HG02759 (cell line): ENCODE results near the gene CD300A.

Experiments
- ATAC-seq: cut with Tn5 transposase; IDR thresholded peaks from one replicate; pipeline ENCODE4 v1.9.1; 2021; ENCODE audit warnings: mild to moderate bottlenecking, moderate library complexity; ENCODE audit not compliant: unreplicated experiment

CD300A gene

DNA sequence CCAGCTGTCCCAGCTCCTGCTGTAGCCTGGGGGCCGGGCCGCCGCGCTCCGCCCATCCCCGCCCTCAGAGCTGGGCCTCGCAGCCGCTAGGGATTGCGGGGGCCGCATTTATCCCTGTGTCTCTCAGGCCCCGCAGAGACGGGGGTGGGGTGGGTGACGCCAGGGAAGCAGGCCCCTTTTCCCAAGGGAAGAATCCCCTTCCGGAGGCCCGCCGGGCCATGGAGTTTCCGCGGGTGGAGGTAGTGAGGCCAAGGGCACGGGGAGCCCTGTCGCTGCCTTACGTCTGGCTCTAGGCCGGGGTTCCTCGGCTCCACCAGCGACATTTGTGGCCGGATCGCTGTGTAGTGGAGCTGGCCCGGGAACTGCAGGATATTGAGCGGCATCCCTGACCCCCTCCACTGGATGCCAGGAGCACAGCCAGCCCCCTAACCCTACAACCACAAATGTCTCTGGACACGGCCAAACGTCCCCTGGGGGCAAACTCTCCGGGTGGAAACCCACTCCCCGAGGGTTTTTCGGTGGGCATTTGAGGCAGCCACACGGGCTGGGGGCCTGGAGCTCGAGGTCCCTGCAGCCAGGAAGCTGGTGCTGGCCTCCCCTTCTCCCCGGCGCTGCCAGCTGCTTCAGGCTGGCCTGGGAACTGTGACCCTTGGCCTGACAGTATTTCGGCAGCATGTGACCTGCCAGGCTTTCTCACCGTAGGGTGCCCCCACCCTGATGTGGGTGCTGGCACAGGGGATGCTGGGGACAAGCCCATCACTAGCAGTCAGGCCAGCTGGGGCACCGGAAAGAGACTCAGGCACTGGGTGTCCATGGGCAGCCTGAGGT lies 12.0 kb upstream of the CD300A start:
- peak; percentile 95 for ATAC-seq

DNA sequence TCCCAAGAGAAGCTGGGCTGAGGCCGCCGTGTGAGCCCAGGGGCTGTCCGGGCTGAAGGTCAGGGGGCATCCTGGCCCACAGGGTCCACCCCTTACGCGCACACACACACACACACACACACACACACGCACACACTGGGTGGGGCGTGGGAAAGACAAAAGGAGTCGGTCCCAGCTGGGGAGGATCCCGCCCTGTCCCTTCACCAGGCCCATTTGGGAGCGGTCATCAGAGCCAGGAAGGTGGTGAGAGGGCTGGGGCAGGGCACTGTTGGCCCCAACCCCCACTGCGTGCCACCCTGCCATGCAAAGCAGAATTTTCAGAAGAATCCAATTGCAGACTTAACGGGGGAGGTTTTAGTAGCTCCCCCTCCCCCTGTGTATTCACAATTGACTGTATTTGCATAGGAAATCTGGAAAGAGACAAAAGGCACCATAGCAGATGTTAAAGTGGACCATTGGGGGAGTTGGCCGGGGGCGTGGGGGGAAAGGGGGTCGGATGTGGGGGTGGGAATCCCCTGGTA lies 11.3 kb upstream of the CD300A start:
- no peak for ATAC-seq

DNA sequence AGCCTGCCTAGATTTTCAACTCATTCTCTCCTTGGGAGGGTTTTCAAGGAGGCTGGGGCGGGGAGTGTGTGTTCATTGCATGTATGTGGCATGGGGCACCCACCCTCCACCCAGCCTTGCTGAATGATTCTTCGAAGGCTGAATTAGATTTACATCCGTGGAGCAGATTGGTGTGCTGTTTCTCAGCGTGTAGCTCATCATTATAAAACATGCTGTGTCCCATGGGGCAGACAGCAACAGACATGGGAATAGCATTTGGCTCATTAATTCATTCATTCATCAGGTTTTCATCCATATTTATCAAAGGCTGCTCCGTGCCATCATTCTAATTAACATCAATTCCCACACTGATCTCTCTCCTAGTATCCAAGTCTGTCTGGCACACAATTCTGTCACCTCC lies 10.6 kb upstream of the CD300A start:
- ATAC-seq: no peak

DNA sequence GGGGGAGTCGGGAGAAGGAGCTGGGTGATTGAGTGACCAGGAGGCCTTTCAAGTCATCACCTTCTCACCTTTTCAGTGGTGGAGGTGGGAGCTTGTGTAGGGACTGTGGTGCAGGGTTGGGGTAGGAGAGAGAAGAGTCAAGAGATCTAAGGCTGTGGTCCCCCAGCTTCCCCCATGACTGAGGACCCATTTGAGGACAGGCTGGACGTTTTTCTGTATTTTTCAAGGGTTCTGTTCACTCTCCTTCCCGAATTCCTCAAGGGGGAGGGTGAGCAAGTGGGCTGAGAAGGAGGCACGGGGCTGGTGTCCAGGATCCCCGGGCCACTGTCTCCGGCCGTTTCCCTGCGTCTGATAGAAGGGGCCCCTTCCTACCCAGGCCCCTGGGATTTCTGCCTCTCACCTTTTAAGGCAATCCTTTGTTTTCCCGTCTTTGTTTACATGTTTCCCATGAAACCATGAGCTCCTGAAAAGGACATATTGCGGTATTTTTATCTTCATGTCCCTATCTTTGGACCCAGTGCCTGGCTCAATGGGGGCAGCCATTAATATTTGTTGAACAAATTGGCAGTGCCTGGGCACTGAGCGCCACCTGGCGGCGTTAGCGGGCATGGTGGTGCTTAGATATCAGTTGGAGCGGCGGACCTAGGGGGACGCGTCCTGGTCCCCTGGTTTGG lies 9.2 kb upstream of the CD300A start:
- ATAC-seq: no peak

DNA sequence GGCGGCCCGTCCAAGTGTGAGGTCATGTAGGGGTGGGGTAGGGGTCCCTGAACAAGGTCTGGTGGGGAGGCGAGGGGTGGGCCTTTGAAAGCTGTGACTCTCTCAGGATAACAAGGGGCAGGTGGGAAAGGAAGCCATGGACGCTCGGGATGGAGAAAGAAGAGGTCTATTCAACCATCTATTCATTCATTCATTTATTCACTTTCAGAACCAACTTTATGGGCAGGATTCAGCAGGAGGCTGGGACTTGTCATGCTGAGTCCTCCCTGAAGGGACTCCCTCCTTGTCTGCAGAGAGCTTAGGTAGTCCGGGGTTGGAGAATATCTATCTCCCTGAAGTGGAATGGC lies 8.6 kb upstream of the CD300A start:
- no peak for ATAC-seq

DNA sequence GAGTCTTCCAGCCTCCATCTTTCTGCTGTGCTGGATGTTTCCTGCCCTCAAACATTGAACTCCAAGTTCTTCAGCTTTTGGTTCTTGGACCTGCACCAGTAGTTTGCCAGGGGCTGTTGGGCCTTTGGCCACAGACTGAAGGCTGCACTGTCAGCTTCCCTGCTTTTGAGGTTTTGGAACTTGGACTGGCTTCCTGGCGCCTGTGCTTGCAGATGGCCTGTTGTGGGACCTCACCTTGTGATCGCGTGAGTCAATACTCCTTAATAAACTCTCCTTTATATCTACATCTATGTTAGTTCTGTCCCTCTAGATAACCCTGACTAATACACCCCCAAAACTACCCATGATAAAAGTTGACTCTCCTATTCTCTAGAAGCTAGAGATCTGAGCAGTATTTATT lies 7.6 kb upstream of the CD300A start:
- no peak for ATAC-seq

DNA sequence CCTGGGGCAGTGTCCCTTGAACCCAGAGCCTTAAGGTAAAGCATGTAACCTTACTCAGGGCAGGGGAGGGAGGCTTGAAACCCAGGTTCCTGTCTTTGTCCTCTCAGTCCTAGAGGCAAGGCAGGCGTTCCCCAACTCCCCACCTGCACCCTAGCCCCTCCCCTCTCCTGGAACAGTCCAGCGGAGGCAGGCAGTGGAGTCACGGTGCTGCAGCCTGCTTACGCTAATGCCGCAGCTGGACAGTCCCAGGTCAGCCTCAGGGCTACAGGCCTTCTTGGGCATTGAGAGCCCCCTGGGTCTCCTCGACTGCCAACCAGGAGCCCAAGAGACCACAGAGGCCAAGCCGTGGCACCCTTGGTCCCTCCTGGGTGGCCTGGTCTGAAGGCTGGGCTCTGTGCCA lies 6.8 kb upstream of the CD300A start:
- no peak for ATAC-seq

DNA sequence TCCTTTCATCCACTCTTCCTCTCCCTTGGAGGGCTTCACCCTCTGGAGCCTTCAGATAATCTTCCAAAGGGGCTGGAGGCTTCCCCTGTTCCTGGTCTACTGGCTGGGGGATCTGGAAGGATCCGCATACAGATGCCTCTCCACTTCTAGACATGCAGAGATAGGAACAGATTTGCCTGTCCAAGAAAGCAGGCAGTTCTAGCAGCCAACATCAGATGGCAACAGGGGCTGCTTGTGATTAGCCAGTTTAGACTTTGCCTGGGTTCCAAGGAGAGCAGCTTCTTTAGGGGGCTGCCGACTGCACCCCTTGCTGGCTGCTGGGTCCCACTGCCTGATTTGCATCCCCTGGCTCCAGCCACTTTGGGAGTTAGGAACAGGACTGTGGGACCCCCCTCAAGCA lies 6.2 kb upstream of the CD300A start:
- ATAC-seq: no peak

DNA sequence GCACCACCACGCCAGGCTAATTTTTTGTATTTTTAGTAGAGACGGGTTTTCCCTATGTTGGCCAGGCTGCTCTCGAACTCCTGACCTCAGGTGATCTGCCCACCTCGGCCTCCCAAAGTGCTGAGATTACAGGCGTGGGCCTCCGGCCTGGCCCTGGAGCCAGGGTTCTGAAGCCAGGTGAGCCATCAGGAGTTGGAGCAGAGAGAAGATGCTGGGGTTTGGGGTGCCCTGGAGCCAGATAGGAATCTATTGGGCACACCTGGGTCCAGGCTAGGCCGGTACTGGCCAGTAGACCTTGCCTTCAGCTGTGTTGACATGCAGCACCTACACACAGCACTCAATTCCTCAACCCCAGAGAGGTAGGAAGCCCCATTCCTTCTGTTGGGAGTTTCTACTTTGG lies 5.4 kb upstream of the CD300A start:
- ATAC-seq: no peak

DNA sequence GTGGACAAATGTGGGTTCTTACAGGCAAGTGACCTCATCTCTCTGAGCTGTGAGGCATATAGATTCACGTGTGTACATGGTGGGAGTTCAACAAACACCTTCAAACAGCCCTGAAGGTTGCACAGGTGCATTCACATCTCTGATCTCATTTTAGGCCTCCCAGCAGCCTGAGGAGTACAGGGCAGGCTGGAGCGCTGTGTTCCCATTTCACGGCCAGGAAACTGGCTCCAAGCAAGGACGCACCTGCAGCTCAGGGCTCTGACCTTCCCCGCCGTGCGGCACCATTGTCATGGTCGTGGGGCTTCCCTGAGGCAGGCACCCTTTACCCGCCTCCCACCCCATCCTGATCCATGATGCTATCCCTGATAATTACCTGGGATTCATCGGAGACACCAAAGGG lies 4.8 kb upstream of the CD300A start:
- ATAC-seq: no peak

DNA sequence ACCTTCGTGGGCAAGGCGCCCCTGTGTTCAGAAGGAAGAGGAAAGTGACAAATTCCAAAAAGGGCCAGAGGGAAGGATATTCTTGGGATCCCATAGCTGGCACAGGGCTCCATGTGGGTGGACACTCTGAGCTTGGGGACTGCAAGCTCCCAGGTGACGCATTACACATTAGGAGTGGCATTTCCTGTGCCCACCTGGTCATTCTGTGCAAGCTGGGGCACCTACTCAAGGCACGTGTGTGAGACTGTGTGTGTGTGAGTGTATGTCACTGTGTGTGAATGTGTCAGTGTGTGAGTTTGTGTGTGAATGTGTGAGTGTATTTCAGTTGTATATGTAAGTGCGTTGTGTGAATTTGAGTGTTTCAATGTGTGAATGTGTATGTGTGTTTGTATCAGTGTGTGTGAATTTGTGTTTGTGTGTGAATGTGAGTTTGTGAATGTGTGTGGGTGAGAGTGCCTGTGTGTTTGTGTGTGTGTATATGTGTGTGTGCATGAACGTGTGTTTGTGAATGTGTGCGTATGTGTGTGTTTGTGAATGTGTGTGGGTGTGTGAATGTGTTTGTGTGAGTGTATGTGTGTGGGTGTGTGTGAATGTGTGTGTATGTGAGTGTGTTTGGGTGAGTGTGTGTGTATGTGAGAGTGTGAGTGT lies 1.6 kb upstream of the CD300A start:
- ATAC-seq: no peak

DNA sequence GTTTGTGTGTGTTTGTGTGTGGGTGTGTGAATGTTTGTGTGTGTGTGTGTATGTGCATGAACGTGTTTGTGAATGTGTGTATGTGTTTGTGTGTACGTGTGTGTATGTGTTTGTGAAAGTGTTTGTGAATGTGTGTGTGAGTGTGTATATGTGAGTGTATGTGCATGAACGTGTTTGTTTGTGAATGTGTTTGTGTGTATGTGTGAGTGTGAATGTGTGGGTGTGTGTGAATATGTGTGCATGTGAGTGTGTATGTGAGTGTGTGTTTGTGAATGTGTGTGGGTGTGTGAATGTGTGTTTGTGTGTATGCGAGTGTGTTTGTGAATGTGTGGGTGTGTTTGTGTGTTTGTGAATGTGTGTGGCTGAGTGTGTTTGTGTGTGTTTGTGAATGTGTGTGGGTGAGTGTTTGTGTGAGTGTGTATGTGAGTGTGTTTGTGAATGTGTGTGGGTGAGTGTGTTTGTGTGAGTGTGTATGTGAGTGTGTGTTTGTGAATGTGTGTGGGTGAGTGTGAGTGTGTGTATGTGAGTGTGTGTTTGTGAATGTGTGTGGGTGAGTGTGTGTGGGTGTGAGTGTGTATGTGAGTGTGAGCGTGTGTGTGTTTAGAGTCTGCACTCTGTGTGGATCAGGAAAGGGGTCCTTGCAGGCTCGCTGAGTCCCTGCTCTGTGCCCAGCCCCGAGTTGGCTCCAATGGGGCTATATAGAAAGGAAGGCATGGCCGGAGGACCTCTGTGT lies 890 bp upstream of the CD300A start:
- no peak for ATAC-seq

DNA sequence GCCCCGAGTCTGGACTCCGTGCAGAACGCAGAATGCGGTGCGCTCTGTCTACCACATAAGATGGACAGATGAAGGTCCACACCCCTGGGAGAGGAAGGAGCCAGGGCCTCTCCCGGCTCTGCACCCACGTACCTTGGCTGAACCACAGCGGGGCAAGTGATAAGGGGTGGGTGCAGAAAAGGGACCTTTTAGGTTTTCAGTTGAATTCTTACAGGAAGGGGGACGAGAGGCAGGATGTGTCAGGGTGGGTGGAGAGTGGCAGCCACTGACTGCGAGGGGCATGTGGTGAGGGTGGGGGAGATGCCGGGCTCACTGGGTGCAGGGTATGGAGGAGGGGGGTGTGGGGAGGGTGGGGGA lies 372 bp downstream of the CD300A start:
- peak; percentile 9 for ATAC-seq

DNA sequence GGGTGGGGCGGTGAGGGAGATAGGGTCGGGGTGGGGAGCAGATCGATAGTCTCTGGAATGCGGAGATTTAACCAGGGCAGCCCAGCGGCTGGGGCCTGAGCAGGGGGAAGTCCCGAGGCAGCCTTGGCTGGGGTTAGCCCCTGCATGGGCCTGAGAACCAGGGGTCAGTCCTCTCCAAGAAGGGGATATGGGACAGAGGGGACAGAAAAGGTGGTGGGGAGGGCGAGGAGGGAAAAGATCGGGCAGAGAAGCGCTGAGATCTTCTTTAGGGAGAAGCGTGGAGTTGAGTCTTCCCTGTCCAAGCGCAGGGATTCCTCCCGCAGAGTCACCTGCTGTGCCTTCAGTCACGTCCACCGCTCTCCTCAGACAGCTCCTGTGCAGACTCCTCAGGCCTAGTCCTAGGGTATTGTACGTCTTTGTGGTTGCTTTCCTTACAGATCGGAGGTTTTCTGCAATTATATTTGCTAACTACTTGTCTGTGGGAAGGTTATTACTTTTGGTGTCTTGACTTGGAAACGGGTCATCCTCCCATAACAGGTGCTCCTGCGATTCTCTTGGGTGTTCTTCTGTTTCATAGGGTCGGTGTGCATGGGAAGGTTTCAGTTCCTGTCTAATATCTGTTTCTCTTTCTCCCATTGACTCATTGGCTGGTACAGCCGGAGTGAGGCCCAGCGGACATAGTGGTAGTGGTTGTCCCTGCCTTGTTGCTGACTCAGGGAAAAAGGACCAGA lies 952 bp downstream of the CD300A start:
- peak; percentile 58 for ATAC-seq

DNA sequence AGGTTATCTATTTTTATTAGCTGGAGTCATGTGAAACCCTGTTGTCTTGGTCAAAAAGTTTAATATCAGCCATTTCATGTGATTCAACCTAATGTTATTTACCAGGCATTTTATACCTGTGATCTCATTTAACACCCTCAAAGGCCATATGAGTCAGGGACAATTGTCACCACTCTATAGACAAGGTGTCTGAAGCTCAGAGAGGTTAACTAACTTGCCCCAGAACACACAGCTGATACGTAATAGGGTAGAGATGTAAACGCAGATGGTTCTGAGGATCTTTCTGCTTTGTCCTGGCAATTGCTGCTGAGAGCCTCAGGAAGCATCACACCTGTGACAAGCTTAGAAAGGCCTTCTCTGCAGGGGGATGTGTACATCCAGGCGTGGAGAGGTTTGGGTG lies 4.9 kb downstream of the CD300A start:
- no peak for ATAC-seq

DNA sequence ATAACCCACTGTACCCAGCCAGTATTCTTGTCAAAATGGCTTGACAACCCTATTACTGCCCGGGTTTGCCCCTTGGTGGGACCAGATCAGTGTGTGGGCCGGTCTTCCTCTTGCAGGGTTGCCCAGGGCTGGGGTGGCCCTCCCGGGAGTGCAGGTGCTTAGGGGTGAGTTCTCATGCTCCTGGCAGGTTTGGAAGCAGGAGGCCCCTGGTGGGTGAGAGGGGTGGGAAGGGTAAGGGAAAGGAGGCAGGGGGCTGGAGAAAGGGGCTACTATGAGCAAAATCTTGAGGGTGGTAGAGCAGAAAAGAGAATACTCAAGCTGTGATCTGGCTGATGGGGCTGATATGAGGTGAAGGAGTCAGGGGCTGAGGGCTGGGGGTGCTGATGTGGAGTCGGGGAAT lies 6.5 kb downstream of the CD300A start:
- no peak for ATAC-seq

DNA sequence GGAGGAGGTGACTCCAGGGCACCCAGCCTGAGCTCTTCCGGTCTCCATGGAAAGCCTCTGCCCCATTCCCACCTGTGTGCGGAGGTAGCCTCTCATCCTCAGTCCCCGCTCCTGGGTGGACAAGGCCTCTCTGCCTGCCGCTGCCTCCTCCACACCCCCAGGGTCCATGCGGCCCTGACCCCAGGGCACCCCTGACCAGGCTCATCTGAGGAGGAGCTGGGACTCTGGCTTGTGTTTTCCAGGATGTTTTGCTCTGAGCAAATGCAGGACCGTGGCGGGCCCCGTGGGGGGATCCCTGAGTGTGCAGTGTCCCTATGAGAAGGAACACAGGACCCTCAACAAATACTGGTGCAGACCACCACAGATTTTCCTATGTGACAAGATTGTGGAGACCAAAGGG lies 6.9 kb downstream of the CD300A start:
- ATAC-seq: no peak

DNA sequence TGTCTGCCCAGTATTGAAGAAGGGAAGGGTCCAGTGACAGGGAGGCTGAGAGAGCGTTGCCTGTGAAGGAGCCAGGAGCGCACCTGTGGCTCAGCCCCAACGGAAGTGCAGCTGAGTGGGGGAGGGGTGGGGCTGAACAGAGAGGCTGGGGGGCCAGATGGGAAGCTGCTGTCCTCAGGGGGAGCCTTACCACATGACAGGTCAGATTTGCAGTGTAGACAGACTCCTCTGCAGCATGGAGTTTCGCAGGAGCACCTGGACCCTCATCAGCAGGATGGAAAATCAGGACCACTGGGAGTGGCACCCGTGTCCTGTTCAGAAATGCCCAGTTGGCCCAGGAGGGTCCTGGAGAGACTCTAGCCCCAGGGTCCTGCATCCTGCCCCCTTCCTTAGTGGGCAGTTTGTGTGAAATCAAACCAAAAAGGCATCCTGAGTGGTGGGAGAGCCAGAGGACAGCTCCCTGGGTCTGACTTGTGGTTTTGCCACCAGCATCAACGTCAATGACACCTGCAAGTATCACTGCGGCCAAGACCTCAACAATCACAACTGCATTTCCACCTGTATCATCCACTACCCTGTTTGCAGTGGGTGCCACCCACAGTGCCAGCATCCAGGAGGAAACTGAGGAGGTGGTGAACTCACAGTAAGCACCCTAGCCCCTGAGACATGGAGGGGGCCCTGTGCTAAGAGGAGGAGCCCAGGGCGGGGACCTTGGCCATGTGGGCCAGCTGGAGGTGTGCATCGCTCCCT lies 7.8 kb downstream of the CD300A start:
- no peak for ATAC-seq

DNA sequence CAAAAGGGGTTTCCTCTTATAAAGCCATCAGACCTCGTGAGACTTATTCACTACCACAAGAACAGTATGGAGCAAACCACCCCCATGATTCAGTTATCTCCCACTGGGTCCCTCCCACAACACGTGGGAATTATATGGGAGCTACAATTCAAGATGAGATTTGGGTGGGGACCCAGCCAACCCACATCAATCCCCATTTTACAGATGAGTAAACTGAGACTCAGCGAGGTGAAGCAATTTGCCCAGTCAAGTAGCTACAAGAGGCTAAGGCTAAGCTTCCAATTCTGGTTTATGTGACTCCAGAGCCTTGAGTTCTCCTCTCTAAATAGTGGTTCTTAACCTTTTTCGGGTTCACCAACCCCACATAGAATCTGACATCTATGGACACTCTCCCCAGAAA lies 8.8 kb downstream of the CD300A start:
- no peak for ATAC-seq

DNA sequence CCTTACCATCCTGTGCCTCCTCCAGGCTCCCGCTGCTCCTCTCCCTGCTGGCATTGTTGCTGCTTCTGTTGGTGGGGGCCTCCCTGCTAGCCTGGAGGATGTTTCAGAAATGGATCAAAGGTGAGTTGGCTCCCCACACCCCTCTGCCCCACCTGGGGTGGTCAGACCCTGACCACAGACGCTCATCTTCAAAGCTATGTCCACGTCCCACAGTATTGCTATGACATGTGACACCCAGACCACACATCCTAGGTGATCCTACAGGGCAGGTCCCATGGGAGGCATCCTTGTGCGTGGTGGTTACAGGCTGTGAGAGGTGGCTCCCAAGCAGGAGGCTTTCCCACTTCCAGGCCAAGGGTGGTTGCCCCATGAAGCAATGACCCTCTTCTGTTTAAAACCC lies 11.0 kb downstream of the CD300A start:
- no peak for ATAC-seq
